ENCODE data around the gene AKT2. TPM values are rescaled to one million over a fixed set of nuclear protein-coding genes. Genes with fewer than 3 reads are reported as not detected.

Gene AKT2
- polyA plus RNA-seq, 1 donor = 214 TPM

Other genes with a start within 250 kb of the AKT2 start
- 13.4 TPM for gene ZNF780B, start 229.1 kb downstream of the AKT2 start, polyA plus RNA-seq (ENCODE audit: insufficient read length)
- 8.1 TPM for gene ZNF780A, start 194.4 kb downstream of the AKT2 start, polyA plus RNA-seq (ENCODE audit: insufficient read length)
- 12.3 TPM for gene MAP3K10, start 93.9 kb downstream of the AKT2 start, polyA plus RNA-seq (ENCODE audit: insufficient read length)
- not detected for gene TTC9B, start 67.0 kb downstream of the AKT2 start, polyA plus RNA-seq (ENCODE audit: insufficient read length)
- gene CCNP, start 58.7 kb downstream of the AKT2 start, polyA plus RNA-seq (ENCODE audit: insufficient read length) = 0.49 TPM
- 106 TPM for gene C19orf47, start 63.1 kb upstream of the AKT2 start, polyA plus RNA-seq (ENCODE audit: insufficient read length)
- 242 TPM for gene PLD3, start 63.4 kb upstream of the AKT2 start, polyA plus RNA-seq (ENCODE audit: insufficient read length)
- 1.6 TPM for gene HIPK4, start 104.8 kb upstream of the AKT2 start, polyA plus RNA-seq (ENCODE audit: insufficient read length)
- 11.7 TPM for gene PRX, start 128.0 kb upstream of the AKT2 start, polyA plus RNA-seq (ENCODE audit: insufficient read length)
- 7.3 TPM for gene SERTAD1, start 140.6 kb upstream of the AKT2 start, polyA plus RNA-seq (ENCODE audit: insufficient read length)
- gene SERTAD3, start 159.0 kb upstream of the AKT2 start, polyA plus RNA-seq (ENCODE audit: insufficient read length) = 47.9 TPM
- gene BLVRB, start 180.4 kb upstream of the AKT2 start, polyA plus RNA-seq (ENCODE audit: insufficient read length) = 42.4 TPM
- gene SPTBN4, start 181.7 kb upstream of the AKT2 start, polyA plus RNA-seq (ENCODE audit: insufficient read length) = 0.19 TPM

Data from hindlimb muscle (tissue), 1 donor.